Measurements from ENCODE around the gene COL23A1. TPM values are rescaled to one million over a fixed set of nuclear protein-coding genes. Genes with fewer than 3 reads are reported as not detected.

The COL23A1 gene
- total RNA-seq, 1 donor from 2014 or later = 0.40 TPM

GRCh38 chr5:178535299-178536175, 54.7 kb downstream of the COL23A1 start:
- no peak for DNase-seq (ENCODE audit: low read depth in 2 of 2)

- no peak for DNase-seq (ENCODE audit: low read depth in 2 of 2)
Observed at GRCh38 chr5:178533136-178533535, 57.1 kb downstream of the COL23A1 start.

GRCh38 chr5:178532666-178533065, 57.5 kb downstream of the COL23A1 start:
- DNase-seq (ENCODE audit: low read depth in 2 of 2) = no peak

GRCh38 chr5:178532236-178532635, 58.0 kb downstream of the COL23A1 start:
- no peak for DNase-seq (ENCODE audit: low read depth in 2 of 2)

GRCh38 chr5:178531786-178532185, 58.4 kb downstream of the COL23A1 start:
- no peak for DNase-seq (ENCODE audit: low read depth in 2 of 2)

- no peak for DNase-seq (ENCODE audit: low read depth in 2 of 2)
Observed at GRCh38 chr5:178530526-178530925, 59.7 kb downstream of the COL23A1 start.

- no peak for DNase-seq (ENCODE audit: low read depth in 2 of 2)
Observed at GRCh38 chr5:178529080-178529479, 61.1 kb downstream of the COL23A1 start.

GRCh38 chr5:178527458-178528307, 62.5 kb downstream of the COL23A1 start:
- DNase-seq (ENCODE audit: low read depth in 2 of 2) = no peak

GRCh38 chr5:178526773-178527457, 63.3 kb downstream of the COL23A1 start:
- DNase-seq (ENCODE audit: low read depth in 2 of 2) = no peak

GRCh38 chr5:178525906-178526732, 64.1 kb downstream of the COL23A1 start:
- DNase-seq (ENCODE audit: low read depth in 2 of 2) = no peak

GRCh38 chr5:178524093-178524882, 65.9 kb downstream of the COL23A1 start:
- no peak for DNase-seq (ENCODE audit: low read depth in 2 of 2)

- DNase-seq (ENCODE audit: low read depth in 2 of 2) = no peak
Observed at GRCh38 chr5:178522361-178522760, 67.8 kb downstream of the COL23A1 start.

GRCh38 chr5:178520851-178521250, 69.3 kb downstream of the COL23A1 start:
- no peak for DNase-seq (ENCODE audit: low read depth in 2 of 2)

- no peak for DNase-seq (ENCODE audit: low read depth in 2 of 2)
Observed at GRCh38 chr5:178519804-178520203, 70.4 kb downstream of the COL23A1 start.

GRCh38 chr5:178519155-178519554, 71.0 kb downstream of the COL23A1 start:
- DNase-seq (ENCODE audit: low read depth in 2 of 2) = no peak

GRCh38 chr5:178516504-178517235, 73.5 kb downstream of the COL23A1 start:
- DNase-seq (ENCODE audit: low read depth in 2 of 2) = no peak

- DNase-seq (ENCODE audit: low read depth in 2 of 2) = no peak
Observed at GRCh38 chr5:178515776-178516503, 74.3 kb downstream of the COL23A1 start.

GRCh38 chr5:178514851-178515418, 75.3 kb downstream of the COL23A1 start:
- no peak for DNase-seq (ENCODE audit: low read depth in 2 of 2)

Measured in lung microvascular endothelial cell (primary cell).